GM19463 (cell line): Measurements from ENCODE around the gene P4HA2.

Experiments used
- ATAC-seq: cut with Tn5 transposase; IDR thresholded peaks from one replicate; pipeline ENCODE4 v1.9.1; 2021; ENCODE audit warnings: mild to moderate bottlenecking, moderate library complexity; ENCODE audit not compliant: unreplicated experiment

Gene P4HA2

DNA sequence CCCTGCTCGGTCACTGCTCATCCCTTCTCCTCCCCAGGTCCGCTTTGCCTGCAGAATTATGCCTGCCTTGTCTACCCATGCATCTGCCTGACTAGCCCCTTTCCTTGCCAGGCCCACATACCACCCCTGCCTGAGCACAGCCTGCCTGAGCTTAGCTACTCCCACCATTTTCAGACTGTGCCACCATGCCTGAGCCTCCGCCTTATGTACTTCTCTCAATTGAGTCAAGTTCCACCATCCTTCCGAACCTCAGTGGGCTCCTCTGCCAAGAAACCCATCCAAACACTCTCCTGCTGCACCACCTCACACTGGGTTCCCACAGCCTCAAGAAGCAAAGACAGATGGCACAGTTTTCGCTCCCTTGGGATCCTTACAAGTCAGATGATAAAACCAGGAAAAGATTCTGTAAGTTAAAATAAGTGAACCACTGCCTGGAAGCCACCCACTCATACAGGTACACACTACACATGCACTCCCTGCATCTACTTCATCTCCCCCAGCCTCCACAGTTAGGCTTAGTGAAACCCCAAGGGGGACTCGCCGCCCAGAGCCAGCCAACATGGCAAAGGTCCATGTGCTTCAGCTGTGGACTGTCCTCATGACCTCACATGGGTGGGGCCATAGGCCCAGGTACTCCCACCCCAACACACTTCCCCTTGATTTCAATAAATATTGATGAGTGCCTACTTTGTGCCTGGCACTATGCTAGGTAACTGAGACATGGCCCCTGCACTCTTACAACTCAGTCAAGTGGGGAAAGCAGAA is 23.1 kb downstream of the P4HA2 start:
- no peak for ATAC-seq

DNA sequence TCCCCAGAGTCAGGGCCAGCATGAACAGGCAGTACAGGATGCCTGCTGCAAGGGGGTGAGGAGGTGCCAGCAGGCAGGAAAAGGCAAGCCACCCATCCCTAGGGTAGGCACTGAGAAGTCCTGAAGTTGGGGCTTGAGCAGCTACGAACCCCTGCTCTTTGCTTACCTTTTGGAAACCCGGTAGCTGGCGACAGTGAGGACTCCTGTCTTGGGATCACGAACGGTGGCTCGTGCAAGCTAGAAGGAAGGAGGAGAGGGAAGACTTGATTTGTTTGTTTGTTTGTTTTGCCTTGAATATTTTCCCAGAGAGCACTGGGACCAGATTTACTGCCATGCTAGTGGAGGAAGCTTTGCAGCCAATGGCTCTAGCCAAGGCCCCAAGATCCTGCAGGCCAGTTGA is 23.7 kb downstream of the P4HA2 start:
- ATAC-seq, result no peak

DNA sequence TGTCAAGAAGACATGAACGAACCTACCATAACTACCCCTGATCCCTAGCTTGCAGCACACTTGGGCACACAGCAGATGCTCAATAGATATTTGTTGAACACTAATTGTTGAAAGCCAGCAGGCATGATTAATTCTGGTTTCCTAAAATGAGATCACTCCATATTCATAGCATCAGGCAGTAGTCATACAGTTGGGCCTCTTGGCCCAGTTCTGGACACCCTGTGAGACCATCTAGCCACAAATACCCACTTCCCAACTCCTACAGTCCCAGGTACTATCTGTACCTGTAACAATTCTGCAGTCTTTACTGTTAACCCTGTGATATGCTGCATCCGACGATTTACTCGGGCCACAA is 24.2 kb downstream of the P4HA2 start:
- ATAC-seq, result no peak

DNA sequence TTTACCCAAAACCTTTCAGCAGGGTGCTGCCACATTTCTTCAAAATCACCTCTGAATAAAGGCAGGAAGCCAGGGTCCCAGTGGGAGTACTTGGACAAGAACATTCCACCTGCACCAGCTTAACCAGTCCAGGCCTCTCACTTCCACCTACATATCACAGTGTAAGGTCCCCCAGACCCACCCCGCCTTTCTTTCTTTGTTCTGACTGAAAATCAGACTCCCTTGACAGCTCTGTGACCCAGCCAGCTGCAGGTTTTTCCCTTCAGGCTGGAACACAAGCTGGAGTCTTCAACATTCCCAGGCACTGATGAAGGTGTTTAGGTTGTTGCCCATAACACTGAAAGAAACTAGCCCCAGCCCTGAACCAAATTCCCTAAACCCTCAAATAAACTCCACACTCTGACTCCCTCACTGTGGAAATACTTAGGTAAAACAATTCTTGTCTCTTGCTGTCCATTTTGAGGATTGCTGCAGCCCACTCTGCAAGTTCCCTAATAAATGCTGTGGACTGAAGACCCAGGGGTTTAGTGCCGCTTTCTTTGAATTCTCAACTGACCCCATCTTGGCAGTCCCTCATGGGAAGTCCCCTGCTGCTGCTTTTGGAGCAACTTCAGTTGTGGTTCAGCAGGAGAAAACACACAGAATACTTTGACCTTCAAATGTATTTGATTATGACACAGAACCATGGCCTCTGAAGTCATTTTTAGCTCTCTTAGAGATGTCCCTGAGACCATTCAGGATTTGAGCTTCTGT is 24.8 kb downstream of the P4HA2 start:
- no peak for ATAC-seq

DNA sequence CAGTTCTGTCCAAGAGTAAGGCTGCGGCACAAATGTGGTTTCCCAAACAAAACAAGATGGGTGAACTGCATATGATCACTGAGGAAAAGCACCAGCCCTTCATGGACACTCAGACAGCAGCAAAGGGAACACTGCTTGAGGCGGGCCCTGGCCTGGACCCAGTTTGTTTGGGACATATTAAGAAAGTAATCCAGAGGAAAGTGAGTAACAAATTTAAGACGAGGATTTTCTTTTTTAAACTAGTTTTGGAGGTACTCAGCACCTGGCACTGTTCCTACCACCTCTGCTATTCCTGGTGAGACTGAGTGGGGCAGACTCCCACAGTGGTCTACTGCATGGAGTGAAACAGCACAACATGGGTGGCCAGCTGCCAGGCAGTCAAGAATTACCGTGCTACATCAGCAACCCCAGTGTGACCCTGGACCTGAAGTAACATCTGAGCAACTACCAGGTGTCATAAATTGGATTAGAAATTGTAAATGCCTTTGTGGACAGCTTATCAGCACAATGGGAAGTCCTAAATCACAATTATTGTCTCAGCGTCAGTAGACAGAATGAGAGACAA is 28.5 kb downstream of the P4HA2 start:
- no peak for ATAC-seq

DNA sequence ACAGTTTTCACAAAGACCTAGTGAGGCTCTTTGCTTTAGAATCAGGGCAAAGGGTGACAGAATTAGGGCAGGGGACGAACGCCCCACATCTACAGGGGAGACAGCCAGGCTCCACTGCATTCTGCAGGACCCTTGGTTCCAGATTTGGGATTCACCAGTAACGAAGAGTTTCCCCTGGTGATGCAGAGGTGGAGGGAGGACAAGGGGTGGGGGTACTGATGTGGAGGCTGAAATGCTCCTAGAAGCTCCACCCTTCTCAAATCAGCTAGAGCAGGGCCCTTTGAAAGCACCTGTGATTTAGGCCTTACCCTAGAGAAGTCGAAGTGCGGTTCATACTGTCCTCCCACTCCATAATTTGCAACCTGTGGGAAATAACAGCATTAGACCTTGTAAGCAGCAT is 29.1 kb downstream of the P4HA2 start:
- ATAC-seq, result no peak

DNA sequence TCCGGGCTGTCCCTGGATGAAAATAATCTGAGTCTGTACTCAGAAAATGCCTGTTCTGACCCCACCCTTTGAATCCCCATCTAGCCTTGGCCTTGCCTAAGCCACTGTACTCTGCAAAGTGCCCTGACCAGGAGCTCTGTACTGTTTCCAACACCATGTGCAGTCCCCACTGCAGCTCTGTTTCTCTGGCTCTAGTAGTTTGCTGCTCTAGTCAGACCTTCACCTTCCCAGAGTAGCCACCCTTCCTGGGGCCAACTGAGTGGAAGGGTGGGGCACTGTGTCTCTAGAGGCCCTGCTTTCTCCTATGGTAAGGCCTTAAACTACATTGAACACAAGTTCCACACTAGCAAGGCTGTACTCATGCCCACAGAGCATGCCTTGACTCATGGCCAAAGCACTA is 31.9 kb downstream of the P4HA2 start:
- no peak for ATAC-seq

DNA sequence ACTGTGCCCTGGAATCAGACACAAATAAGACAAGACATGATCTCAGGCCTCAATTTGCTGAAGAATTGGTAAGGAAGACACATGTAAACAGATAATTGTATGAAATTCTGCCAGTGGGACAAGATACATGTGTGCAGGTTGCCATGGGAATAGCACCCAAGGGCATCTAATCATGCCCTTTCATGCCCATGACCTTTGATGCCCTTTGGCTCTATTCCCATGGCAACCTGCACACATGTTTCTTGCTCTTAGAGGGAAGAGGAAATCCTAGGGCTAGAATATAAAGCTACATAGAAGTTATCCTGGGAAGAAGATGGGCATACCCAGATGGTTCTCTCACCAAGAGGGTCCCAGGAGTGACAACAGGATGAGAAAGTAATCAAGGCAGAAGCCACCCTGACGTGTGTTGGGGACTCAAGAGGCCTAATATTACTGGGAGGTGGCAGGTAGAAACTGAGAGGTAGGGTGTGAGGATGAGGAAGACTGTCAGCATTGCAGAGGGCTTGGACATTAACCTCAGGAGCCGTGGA is 34.4 kb downstream of the P4HA2 start:
- no peak for ATAC-seq

DNA sequence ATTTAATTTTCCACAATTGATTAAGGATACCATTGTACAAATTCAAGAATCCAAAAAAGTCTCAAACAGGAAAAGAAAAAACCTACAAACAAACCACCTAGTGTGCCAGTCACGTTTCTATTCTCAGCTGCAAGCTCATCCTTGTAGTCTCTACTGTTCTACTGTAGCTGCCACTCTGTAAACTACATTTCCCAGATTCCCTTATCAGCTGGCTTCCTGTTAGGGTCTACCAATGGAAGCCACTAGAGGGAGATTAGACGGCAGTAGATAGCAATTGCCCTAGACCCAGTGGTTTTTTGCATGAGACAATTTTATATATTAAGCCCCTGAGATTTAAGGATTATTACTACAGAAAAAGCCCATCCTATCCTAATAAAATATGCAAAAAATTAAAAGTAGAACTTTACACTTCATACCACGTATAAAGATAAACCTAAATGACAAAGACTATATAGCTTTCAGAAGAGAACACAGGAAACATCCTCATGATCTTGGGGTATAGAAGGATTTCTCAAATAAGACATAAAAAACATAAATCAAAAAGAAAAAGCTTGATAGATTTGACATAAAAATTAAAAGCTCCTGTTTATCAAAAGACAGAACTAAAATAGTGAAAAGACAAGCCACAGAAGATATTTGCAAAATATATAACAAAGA is 37.4 kb downstream of the P4HA2 start:
- peak; percentile 98 for ATAC-seq

DNA sequence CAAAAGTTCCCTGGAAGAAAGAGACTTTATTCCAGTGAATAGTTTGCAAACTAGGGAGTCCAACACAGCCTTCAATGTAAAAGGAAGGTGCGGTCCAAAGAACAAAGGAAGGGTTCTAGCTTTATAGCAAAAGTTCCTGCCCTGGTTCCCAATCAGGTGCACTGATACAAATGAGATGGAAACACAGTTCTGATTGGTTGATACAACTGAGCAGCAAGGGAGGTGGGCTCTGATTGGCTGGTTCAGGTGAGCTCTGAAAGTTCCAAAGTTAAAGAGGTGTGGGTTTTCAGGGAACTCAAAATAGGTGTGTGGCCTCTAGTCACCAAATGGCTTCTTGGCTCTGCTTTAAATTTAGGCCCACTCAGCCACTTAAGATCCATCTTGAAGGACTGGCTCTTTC is 43.1 kb downstream of the P4HA2 start:
- ATAC-seq, result no peak

DNA sequence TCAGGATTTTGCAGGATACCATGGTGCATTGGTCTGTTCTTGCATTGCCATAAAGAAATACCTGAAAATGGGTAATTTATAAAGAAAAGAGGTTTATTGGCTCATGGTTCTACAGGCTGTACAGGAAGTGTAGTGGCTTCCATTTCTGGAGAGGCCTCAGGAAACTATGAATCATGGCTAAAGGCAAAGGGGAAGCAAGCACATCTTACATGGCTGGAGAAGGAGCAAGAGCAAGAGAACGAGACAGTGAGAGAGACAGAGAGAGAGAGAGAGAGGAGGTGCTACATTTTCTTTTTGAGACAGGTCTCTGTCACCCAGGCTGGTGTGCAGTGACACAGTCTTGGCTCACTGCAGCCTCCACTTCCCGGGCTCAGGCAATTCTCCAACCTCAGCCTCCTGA is 43.9 kb downstream of the P4HA2 start:
- no peak for ATAC-seq

DNA sequence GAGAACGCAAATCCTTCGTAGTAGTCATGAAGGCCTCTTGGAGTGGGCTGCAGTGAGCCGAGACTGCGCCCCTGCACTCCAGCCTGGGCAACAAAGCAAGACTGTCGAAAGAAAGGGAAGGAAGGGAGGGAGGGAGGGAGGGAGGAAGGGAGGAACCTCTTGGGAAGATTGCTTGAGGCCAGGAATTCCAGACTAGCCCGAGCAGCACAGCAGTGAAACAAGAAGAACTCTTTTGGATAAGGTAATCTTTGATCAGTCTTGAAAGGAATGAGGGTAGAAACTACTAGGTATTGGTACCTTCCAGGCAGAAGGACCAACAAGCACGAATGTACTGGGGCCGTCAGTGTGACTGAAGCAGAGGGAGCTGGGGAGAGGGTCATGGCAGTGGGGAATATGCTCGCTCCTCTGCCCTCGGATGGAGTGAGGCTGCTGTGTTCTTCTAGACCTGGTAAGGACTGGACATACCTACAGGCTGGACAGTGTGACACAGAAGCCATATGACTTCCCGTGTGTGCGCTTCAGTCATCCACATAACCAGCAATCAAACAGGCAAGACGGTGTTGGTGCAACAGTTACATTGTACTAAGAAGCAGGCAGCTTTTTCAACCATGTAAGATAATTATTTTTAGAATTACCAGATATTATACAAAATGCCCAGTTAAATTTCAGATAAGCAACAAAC is 45.2 kb downstream of the P4HA2 start:
- ATAC-seq, result no peak

DNA sequence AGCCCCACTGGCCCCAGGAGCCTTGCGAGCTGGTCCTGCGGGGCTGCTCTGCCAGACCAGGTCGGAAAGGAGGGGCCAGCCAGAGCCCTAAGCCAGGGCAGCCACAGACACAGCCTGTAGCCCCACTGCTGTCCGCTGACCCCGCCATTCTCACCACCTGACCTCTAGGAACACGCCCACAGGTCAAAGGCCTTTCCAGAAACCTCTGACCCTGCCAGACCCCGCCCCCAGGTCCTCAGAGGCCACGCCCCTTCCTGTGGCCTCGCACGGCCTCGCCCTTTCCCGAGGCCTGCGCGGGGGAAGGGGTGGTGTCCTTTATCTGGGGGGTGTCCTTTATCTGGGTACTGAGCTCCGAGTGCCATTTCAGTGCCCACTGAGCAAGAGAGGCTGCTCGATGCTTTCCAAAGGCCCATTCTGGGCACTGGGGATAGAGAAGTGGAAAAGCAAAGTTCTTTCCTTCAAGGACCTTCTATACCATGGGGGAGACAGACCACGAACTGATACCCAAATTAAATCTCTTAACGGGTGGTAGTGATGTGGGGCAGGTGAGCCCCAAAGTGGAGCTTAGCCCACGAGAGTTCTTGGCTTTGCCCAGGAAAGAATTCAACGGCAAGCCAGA is 46.5 kb downstream of the P4HA2 start:
- no peak for ATAC-seq

DNA sequence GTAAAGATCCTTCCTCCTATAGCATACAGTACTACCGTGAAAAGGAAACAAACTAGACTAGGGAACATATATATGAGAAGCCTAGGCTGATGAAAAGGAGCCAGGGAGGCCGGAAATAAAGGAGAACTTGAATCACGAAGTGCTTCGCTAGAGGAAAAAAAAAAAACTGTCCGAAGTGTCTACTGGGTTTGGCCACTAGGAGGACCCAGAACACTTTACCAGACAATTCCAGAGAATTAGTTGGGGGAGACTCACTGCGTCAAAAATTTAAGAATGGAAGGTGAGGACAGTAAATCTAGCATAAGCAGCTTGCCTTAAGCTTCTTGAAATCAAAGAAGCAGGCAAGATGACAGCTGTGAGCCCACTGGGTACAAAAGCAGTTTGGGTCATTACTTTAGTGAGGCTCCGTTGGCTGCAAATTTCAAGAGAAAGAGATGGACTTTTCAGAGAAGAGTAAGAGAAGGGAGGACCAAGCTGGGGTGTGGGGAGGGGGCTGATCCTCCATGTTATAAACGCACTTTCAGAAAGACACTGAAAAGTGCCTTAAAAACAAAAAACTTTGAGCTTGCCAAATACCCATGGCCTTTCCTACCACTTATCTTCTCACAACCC is 47.4 kb downstream of the P4HA2 start:
- no peak for ATAC-seq

DNA sequence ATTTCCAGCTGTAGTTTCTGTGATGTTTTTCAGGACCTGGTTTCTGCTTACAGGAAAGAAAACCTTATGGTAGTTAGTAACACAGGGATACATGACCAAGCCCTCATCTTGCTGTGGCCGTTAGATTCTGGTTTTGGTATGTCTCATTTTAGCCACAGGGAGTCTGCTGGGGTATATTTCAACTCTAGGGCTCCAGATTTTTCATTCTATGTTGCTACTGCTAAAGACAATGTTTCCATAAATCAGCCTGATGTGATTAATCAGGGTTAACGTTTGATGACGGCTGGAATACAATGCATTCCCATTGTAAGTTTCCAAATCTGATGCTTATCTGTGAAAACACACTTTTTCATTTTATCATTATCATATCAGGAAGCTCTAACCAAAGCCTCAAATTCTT is 48.2 kb downstream of the P4HA2 start:
- peak; percentile 60 for ATAC-seq

DNA sequence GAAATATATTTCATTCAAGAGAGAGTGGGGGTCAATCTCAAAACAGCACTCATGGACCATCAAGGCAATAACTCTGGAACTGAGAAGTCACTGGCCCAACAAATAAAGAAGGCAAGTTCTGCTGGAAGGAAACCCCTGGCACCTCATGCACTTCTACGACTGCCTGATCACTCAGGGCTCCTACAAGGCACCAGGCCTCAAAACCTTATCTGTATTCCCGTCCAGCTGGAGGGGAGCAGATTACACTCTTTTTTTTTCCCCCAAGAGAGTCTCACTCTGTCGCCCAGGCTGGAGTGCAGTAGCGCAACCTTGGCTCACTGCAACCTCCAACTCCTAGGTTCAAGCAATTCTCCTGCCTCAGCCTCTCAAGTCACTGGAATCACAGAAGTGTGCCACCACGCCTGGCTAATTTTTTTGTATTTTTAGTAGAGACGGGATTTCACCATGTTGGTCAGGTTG is 49.9 kb downstream of the P4HA2 start:
- no peak for ATAC-seq

DNA sequence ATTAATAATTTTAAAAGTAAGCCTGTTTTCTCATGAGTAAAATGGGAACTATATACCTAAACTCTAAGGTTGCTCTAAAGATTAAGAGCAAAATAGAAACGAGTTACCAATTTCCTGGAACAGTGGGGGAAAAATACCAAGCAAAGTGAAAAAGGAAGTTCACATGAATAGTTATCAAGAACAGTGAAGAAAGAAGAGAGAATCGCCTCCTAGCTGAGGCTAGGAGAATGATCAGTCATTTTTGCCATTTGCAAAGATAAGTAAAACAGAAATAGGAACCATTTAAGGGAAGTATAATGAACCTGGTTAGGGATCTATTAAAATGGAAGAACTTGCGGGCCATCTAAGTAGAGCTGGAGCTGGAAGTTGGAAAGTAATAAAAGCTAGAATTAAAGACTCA is 50.7 kb downstream of the P4HA2 start:
- ATAC-seq, result peak; percentile 58

DNA sequence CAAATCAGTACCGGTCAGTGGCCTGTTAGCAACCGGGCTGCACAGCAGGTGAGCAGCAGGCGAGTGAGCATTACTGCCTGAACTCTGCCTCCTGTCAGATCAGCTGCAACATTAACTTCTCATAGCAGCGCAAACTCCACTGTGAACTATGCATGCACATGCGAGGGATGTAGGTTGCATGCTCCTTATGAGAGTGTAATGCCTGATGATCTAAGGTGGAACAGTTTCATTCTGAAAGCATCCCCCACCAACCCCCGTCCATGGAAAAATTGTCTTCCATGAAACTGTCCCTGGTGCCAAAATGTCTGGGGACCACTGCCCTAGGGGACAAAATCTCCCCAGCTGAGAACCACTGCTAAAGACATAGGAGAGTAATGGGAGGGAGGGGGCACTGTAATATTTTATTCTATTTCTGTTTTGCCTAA is 51.1 kb downstream of the P4HA2 start:
- no peak for ATAC-seq

DNA sequence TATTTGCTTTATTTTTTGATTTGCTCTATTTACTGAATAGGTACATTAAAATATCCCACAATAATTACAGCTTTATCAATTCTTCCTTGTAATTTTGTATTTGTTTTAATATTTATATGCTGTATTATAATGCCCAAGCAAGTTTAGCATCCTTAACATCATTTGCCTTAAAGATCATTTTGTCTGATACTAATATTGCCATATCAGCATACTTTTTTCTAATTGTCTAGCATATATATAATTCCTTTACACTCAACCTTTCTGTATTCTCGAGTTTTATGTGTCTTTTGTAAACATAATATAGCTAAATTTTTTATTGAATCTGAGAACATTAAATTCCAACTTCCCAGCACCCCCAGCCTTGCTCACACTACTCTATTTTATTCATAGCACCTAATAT is 64.7 kb downstream of the P4HA2 start:
- no peak for ATAC-seq
